Hematopoietic multipotent progenitor cell treated with erythropoietin and hydrocortisone succinate and interleukin-3 and kit ligand, for 8 days (in vitro differentiated cells): ENCODE data around the gene KIAA1755.
A peak's percentile ranks its signal among the peaks of the same experiment; 100 is the strongest.
"Not testable (repeated sequence)": the region's sequence is repeated elsewhere in the genome, so short reads cannot be mapped to it uniquely, and the experiment has no call there.

Experiments
- DNase-seq: peaks from one replicate; pipeline ENCODE4 v3.0.0-alpha.2; 2015

KIAA1755 gene

DNA sequence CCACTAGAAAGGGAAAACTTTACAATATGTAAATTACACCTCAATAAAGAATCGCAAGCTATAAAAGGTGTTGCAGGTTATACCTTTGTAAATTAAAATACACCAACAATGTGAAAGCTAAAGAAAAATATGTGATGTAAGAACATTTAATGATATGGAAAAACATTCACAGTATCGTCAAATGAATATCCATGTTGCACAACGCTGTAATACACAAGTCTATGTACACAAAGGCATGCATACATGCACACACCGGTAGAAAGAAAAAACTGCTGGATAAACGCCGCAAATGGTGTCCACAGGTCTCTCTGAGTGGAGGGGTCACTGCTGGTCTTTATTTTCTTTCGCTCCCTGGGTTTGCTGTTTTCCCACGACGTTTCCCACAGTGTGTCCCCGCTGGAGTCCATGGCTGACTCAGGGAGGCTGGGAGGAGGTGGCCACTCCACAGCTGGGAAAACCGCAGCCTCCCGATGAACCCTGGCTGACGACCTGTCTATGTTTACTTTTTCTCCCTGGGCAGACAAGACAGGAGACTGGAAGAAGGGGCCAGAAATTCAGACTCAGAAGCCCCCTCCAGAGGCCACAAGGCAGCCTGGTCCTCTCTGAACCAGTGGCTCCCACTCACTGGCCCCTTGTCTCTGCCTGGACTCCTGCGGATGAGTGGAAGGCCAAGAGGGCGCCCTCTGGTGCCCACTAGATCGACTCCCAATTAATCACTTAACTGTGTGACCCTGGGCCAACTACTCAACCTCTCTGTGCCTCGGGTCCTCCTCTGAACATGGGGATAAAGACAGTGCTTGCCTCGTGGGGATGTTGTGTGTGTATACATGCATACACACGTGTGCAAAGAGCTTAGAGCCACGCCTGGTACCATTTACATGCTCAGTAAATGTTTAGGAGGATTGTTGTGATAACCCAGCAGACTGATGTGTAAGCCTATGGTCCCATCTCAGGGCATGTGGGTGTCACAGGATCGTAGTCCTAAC, 30.6 kb upstream of the KIAA1755 start:
- DNase-seq: peak; percentile 25

DNA sequence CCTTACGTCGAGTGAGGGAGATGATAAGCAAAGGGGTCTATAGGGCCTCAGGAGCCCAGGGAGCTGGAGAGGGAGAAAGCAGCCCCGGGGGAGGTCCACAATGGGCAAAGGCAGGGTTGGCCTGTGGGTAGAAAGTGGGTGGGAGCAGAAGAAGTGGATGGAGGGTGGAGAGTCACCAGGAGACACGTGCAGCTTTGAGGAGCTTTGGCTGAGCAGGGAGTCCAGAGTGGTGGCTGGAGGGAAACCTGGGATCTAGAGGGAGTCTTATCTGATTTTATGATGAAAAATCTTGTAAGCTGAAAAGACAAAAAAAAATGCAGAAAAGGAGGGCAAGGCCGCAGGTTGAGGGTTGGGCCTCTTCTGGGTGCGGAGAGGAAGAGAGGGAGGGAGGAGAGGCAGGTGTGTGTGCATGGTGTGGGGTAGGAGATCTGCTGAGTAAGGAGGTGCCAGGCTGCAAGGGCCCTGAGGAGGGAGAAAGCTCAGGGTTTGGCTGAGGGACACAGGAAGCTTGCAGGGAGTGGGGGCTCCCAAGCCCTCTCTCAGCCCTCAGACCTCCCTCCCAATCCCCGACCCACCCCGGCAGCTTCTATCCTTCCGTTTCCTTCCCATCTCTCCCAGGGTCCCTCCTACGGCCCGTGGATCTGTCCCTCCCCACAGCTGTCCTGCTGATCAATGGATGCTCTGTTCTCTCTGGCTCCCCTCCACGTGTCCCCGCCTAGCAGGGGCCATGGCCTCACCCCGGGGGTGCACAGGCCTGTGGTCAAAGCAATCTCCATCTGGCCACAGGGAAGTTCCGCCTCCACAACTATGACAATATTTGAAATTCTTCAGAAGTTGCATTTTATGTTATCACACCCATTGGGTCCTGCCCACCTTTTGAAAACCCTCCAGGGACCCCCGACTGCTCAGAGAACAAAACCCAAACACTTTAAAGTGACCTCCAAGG, 26.3 kb upstream of the KIAA1755 start:
- no peak for DNase-seq

DNA sequence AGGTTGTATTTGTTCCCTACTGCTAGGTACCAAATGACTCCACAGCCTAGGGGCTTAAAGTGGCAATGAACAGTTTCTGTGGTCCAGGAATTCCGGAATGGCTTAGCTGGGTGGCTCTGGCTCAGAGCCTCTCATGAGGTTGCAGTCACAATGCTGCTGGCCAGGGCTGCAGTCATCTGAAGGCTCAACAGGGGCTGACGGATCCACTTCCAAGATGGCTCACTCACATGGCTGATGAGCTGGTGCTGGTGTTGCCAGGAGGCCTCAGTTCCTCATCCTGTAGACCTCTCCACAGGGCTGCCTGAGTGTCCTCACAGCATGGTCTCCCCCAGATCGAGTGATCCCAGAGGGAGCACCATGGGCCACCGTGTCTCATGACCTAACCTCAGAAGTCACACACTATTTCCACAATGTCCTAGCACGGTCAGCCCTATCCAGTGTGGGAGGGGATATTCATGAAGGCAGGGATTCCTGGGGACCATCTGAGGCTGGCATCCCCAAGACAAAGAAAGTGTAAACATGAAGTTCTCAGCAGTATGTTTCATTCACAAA, 24.4 kb upstream of the KIAA1755 start:
- no peak for DNase-seq

DNA sequence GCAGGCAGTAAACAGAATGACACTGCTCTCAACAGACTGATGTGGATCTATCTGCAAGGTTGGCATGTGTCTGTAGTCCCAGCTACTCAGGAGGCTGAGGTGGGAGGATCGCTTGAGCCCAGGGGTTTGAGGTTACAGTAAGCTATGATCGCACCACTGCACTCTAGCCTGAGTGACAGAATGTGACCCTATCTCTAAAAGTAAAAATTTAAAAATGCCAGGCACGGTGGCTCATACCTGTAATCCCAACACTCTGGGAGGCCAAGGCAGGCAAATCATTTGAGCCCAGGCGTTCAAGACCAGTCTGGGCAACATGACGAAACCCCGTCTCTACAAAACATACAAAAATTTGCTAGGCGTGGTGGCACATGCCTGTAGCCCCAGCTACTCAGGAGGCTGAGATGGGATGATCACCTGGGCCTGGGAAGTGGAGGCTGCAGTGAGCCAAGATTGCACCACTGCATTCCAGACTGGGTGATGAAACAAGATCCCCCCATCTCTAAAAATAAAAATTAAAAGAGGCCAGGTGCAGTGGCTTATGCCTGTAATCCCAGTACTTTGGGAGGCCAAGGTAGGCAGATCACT, 23.6 kb upstream of the KIAA1755 start:
- not testable (repeated sequence) for DNase-seq

DNA sequence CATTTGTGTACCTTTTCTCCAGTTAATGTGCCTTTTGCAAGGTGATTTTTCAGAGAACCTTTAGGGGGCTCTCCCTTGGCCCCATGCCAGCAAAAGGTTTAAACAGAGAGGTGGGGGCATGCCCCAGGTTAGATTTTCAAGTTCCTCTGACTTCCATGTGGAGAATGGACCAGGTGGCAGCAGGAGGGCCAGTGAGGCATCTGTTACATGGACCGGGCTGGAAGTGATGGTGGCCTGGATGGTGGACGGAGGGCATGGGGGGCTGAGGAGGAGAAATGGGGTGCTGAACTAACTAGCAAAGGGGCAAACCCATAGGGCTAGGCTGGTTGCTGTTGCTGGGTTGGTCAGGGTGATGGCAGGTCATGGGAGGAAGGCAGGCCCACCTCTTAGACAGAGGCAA, 22.7 kb upstream of the KIAA1755 start:
- DNase-seq: no peak

DNA sequence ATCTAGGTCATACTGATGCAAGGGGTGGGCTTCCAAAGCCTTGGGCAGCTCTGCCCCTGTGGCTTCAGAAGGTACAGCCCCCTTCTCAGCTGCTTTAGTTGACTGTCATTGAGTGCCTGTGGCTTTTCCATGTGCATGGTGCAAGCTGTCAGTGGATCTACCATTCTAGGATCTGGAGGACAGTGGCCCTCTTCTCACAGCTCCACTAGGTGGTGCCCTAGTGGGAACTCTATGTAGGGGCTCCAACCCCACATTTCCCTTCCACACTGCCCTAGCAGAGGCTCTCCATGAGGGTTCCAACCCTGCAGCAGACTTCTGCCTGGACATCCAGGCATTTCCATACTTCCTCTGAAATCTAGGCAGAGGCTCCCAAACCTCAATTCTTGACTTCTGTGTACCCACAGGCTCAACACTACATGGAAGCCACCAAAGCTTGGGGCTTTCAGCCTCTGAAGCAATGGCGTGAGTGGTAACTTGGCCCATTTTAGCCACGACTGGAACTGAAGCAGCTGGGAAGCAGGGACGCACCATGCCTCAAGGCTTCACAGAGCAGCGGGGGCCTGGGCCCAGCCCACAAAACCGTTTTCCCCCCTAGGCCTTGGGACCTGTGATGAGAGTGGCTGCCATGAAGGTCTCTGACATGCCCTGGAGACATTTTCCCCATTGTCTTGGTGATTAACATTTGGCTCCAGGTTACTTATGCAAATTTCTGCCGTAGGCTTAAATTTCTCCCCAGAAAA, 20.8 kb upstream of the KIAA1755 start:
- not testable (repeated sequence) for DNase-seq

DNA sequence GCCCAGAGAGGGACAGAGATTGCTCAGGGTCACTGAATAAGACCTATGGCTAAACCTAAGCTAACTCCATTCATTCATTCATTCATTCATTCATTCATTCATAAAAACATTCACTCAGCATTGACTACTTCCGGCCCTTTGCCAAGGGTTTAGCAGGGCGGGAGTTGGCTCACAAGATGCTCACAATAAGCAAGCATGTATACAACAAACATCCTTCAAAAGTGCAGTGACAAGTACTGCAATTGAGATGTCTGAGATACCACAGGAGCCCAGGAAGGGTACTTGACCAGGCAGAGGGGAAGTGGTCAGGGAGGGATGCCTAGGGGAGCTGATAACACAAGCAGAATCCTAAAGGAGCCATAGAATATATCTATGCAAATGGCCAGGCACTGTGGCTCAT, 18.2 kb upstream of the KIAA1755 start:
- no peak for DNase-seq

DNA sequence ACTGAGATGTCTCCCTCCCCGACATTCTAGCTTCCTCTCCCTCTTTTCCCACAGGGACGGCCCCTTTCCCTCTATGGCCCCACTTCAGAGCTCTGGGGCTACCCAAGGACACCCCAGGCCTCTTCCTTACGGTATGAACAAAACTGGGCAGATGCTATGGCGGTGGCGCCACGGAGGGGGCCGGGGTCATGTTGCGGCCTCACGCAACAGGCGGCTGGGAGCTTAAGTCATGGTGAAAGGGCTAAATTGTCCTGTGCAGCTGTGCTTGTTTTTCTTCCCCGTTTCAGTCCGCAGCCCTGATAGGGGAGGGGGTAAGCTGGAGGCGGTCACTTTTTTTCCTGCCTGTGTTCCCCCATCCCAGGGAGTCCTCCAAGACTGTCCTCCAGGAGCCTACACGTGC, 17.6 kb upstream of the KIAA1755 start:
- DNase-seq: no peak

DNA sequence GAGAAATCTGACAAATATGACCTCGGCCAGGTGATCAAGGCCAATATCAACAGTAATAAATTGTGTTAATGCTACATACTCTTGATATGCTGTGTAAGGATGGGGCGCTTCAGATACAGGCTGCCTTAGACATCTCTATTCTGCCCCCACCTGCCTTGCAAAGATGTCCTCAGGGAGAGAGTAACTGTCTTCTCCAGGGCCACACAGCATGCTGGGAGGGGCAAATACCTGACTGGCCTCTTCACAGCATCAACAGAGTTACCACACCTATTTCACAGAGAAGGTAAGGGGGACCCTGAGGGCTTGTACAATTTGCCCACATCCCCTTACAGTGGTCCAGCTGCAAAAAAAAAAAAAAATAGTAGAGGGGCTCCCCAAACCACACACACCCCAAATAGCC, 17.2 kb upstream of the KIAA1755 start:
- no peak for DNase-seq

DNA sequence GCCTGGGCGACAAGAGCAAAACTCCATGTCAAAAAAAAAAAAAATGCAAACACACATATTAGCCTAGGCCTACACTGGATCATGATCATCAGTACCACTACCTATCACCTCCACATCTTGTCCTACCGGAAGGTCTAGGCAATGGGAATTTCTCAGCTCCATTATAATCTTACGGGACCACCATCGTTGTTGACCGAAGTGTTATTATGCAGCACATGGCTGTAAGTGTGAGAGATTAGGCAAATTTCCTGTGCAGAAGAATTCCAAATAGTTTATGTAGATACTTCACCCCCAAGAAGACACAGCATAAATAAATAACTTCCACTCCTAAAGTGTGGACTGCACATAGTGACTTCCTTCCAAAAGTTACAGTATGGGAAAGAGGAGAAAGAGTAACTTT, 16.8 kb upstream of the KIAA1755 start:
- DNase-seq: no peak

DNA sequence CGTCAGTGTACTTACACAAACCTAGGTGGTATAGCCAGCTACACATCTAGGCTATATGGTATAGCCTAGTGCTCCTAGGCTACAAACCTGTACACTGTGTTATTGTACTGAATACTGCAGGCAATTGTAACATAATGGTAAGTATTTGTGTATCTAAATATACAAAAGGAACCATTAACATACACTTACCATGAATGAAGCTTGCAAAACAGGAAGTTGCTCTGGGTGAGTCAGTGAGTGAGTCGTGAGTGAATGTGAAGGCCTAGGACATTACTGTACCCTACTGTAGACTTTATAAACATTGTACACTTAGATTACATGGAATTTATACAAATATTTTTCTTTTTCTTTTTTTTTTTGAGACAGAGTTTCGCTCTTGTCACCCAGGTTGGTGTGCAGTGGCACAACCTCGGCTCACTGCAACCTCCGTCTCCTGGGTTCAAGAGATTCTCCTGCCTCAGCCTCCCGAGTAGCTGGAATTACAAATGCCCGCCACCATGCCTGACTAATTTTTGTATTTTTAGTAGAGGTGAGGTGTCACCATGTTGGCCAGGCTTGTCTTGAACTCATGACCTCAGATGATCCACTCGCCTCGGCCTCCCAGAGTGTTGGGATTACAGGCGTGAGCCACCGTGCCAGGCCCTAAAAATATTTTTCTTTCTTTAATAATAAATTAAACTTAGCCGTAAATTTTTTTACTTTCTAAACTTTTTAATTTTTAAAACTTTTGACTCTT, 15.4 kb upstream of the KIAA1755 start:
- no peak for DNase-seq

DNA sequence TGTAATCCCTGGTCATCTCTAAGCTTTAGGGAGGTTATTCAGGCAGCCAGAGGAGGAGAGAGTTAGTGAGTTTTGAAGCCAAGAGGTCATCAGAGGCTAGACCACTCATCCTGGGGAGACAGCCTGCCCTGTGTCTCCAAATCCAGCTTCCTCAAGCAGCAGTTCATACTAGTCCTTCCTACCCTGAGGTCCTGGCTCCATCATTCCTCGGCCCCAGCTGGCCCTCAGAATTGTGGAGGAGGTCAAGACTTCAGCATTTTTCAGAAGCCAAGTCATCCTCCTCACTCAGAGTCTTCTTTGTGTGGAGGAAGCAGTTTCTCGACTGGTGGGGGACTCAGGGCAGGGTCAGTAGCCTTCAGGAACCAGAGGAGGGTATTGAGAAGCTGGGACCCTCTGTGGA, 12.4 kb upstream of the KIAA1755 start:
- DNase-seq: no peak

DNA sequence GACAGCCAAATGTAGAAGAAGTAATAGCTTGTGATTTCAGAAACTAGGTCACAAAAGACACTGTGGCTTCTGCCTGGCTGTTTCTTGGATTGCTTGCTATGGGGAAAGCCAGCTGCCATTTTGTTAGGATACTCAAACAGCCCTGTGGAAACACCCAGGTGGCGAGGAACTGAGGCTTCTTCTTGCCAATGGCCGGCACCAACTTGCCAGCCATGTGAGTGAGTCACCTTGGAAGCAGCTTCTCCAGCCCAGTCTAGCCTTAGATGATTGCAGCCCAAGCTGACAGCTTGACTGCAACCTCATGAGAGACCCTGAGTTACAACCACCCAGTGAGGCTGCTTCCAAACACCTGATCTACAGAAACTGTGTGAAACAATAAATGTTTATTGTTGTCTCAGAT, 11.9 kb upstream of the KIAA1755 start:
- no peak for DNase-seq

DNA sequence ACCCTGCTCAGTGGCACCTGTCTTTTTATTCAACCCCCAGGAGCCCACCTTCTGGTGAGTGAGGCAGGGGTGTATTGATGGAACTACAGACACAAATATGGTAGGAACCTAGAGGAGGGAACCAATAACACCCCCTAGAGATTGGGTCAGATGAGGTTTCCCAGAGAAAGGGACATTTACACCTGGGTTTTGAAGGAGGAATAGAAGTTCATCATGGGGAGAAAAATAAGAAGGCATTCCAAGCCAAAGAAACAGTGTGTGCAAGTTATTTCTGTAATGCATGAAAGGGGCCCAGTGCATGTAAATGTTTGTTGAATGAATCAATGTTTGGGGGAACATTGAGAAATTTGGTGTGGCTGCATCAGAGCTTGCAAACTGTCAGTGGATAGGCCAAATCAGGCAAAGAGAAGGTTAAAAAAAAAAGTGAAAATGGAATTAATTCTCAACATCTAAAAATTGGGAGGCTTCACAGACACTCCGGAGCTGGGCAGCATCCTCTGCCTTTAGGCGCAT, 11.1 kb upstream of the KIAA1755 start:
- no peak for DNase-seq

DNA sequence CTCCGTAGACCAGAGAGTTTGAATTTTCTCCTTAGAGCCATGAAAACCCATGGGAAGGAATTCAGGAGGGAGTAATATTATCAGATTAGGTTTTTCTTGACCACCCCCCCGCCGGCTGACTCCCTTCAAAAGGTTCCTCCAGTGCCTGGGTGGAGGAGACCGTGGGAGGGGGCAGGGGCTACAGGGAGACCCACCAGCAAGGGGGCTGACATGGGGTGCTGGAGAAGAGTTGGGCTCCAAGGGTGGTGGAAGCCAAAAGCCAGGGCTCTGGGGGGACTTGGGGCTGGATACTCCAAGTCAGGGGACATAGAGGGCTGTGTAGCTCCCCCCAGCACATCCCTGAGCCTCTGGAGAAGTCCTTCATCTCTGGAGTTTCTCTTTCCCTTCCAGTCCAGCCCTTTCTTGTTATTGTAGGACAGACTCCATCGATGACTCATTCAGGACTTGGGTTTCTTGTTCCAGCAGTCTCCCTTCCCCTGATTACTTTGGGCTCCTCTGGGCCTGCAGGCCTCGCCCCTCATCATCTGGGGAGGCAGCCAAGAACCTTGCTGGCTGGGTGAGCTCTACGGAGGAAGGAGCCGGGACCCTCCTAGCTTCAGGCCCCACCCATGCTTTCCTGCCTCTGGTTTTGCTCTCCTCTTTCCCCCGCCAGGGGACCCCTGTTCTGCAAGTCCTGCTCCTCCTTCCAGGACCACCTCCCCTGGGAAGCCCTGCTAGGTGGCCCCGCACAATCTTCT, 10.5 kb upstream of the KIAA1755 start:
- DNase-seq: no peak

DNA sequence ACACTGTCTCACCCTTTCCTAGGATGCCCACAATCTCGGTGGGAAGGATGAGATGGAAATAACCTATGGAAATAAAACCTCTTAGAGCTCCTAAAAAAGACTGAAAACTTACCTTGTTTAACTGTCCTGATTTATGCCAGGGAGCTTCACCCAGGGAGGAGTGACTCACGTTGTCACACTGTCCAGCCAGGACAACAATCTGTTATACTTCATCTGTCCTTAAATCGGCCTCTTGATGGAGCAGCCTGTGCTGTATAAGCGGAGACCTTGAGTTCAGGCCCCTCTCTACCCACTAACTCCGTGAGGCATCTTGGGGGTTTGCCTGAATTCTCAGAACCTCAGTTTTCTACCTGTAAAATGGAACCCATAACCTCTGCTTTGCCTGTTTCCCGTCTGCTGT, 9.2 kb upstream of the KIAA1755 start:
- DNase-seq: no peak

DNA sequence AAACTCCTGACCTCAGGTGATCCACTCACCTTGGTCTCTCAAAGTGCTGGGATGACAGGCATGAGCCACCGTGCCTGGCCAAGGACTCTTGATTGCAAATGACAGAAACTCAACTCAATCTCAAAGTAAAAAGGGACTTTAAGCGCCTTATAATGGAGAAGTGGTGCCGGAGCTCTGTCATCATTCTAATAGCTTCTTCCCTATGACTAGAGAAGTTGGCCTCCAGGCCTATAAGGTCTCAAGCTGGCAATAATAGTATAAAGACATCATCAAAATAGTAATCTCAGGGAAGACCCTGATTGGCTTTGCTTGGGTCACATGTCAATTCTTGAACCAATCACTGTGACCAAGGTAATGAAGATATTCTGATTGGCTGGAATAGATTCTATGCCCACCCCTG, 8.5 kb upstream of the KIAA1755 start:
- DNase-seq: no peak

DNA sequence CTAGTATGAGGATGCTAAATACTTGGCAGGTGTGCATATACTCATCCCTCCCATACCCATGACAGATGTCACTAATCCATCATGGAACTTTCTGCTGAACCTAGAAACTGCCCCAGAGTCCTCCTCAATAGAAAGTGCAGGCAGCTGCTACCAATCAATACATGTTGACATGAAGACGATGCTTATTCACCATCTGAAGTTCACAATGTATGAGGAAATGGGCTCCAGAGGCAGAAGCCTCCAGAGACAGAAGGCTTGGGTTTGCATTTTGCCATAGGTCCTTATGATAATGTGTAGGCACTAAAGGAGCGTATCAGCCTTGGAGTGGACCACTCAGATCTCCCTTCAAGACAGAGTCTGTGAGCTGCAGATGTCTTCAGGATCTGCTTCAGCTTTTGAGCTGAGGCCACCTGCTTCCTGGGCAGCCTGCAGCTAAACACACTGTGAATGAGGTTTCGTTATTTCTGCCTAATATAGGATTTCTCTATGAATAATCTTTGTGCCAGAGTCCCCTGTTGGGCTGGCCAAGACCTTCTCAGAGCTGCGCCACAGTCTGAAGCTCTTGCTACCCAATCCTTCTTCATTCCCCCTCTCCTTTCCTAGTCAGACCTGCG, 7.5 kb upstream of the KIAA1755 start:
- DNase-seq: no peak

DNA sequence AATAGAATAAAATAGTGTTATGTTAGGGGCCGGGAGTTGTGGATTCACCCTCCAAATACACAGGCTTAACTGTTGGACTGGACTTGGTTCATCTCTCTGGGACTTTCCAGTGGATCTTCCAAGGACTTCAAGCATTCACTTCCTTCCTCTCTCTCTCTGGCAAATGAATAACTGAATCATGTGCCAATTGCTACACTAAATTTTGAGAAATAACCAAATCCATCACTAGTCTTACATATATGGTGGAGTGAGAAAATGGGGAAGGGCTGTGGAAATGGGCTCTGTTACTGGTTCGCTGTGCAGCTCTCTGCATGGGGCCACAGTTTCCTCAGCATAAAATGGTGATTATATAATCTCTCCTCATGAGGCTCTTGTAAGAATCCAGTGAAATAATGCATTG, 6.8 kb upstream of the KIAA1755 start:
- DNase-seq: no peak

DNA sequence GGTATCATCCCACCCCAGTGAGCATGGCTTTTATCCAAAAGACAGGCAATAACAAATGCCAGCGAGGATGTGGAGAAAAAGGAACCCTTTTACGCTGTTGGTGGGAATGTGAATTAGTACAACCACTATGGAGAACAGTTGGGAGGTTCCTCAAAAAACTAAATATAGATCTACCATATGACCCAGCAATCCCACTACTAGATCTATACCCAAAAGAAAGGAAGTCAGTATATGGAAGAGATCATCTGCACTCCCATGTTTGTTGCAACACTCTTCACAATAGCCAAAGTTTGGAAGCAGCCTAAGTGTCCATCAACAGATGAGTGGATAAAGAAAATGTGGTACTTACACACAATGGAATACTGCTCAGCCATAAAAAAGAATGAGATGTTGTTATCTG, 5.9 kb upstream of the KIAA1755 start:
- no peak for DNase-seq
